Erythroblast (primary cell): ENCODE data around the gene MMAB.

ENCODE experiments used
- GATA1 ChIP-seq: IDR thresholded peaks from 2 replicates; pipeline ENCODE4 v1.6.1; 2011; ENCODE audit warnings: low read depth, mild to moderate bottlenecking, control low read depth, low read length, moderate library complexity
- POLR2A ChIP-seq: IDR thresholded peaks from 2 replicates; pipeline ENCODE4 v1.6.1; 2011; ENCODE audit warnings: mild to moderate bottlenecking, low read length

DNA sequence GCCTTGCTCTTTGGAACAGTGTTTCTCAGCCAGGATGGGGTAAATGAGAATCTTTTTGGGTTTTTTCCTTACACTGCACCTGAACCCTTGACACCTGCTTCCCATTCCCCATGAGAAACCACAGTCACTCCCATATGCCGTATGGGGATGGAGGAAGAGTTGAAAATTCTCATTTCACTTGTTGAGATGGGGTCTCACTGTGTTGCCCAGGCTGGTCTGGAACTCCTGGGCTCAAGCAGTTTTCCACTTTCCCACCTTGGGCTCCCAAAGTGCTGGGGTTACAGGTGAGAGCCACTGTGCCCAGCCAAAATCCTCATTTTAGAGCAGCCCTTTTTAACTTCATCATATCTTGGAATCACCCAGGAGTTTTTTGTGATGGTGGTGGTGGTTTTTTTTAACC lies 4.0 kb upstream of the MMAB start:
- TF ChIP-seq POLR2A, result no peak
- TF ChIP-seq GATA1, result no peak
